Prostate gland (tissue), 2 donors: ENCODE measurements around the gene PTK7. TPM values are rescaled to one million over a fixed set of nuclear protein-coding genes. Genes with fewer than 3 reads are reported as not detected.

Experiments used
- DNase-seq: peaks from one replicate; pipeline ENCODE4 v3.0.0-alpha.2; 2019; ENCODE audit warnings: low spot score
- H3K27ac ChIP-seq, 2 donors: fragments of 200-600 bp; sonication (generic); 2 replicates each; pipeline ENCODE4 v1.5.1; 2017 to 2019
- H3K27me3 ChIP-seq: fragments of 200-600 bp; sonication (generic); replicated peaks from 2 replicates; pipeline ENCODE4 v1.5.1; 2019; ENCODE audit not compliant: insufficient read depth
- H3K36me3 ChIP-seq, 2 donors: fragments of 200-600 bp; sonication (generic); 1 replicate in 1 of 2; 2 replicates in 1 of 2; pipeline versions ENCODE4 v1.5.1 to v1.8.1; 2017 to 2019
- H3K4me1 ChIP-seq: fragments of 200-600 bp; sonication (generic); replicated peaks from 2 replicates; pipeline ENCODE4 v1.5.1; 2019
- H3K4me3 ChIP-seq, 2 donors: fragments of 200-600 bp; sonication (generic); 2 replicates each; pipeline ENCODE4 v1.5.1; 2017 to 2019
- H3K9me3 ChIP-seq: fragments of 200-600 bp; sonication (generic); 2 replicates; pipeline ENCODE4 v1.5.1; 2017
- CTCF ChIP-seq, 4 experiments: fragments of 200-600 bp in 2 of 4; fragments of 450-650 bp in 2 of 4; sonication (generic) in 2 of 4; IDR thresholded peaks; 1 replicate in 3 of 4; 2 replicates in 1 of 4; pipeline ENCODE4 v1.5.1; 2016 to 2019; ENCODE audit warnings: antibody characterized with exemption in 4 of 4, mild to moderate bottlenecking in 2 of 4, moderate library complexity in 2 of 4
- POLR2A ChIP-seq: fragments of 450-650 bp; IDR thresholded peaks from one replicate; pipeline ENCODE4 v1.6.1; 2016; ENCODE audit warnings: antibody characterized with exemption, mild to moderate bottlenecking
- POLR2AphosphoS5 ChIP-seq: sonication (generic); formaldehyde crosslinking; IDR thresholded peaks from one replicate; pipeline ENCODE4 v1.6.1; 2017; ENCODE audit warnings: antibody characterized with exemption
- WGBS: methylation state at CpG from one replicate; pipeline ENCODE4 v1.1.5; 2018; 5-methylcytosine and 5-hydroxymethylcytosine counted together
- intact Hi-C: fragments of 100-400 bp; cut with DNase I; formaldehyde crosslinking; loops from one replicate; pipeline ENCODE4 v1.14.2; 2022
- total RNA-seq, 2 donors: library from RNA; depleted of rRNA; stranded (reverse); fragments of >200 nt; gene quantifications; one replicate each; pipeline ENCODE4 v1.1.0, GENCODE V29; 2016

The PTK7 gene
- total RNA-seq, 2 donors from 2014 or later: 83.3 to 85.2 TPM

- 81% methylated on average over 5 of the region's 5 CpGs for WGBS
- peaks cover 9% of the 10 kb centered on the region for H3K4me1 ChIP-seq
- TF ChIP-seq POLR2AphosphoS5 (no peak), POLR2A (no peak), CTCF (IDR thresholded peaks at IDR 0.05) (no peak)
- no peak overlapping the region for H3K4me3 ChIP-seq
- no peak overlapping the region for H3K27ac ChIP-seq
- peaks cover 0 to 7% of the 10 kb centered on the region in 2 donors for H3K36me3 ChIP-seq
- no peaks in the 10 kb centered on the region for H3K9me3 ChIP-seq
- DNase-seq: no peak
- intact Hi-C loops: no loop called here
- no peaks in the 10 kb centered on the region for H3K27me3 ChIP-seq
Observed at GRCh38 chr6:43185391-43185985, 109.4 kb downstream of the PTK7 start.

GRCh38 chr6:43186019-43186418 lies 109.9 kb downstream of the PTK7 start:
- peaks cover 9% of the 10 kb centered on the region for H3K4me1 ChIP-seq
- H3K27me3 ChIP-seq: no peaks in the 10 kb centered on the region
- TF ChIP-seq POLR2A (no peak), POLR2AphosphoS5 (no peak), CTCF (IDR thresholded peaks at IDR 0.05) (no peak)
- peaks cover 0 to 7% of the 10 kb centered on the region in 2 donors for H3K36me3 ChIP-seq
- 96% methylated on average over 14 of the region's 14 CpGs for WGBS
- intact Hi-C loops: no loop called here
- no peak overlapping the region for H3K27ac ChIP-seq
- no peak for DNase-seq
- no peaks in the 10 kb centered on the region for H3K9me3 ChIP-seq
- H3K4me3 ChIP-seq: no peak overlapping the region

GRCh38 chr6:43186706-43187105 lies 110.6 kb downstream of the PTK7 start:
- no peak for DNase-seq
- Histone ChIP-seq H3K27me3 (no peaks in the 10 kb centered on the region), H3K4me3 (no peak overlapping the region), H3K9me3 (no peaks in the 10 kb centered on the region), H3K36me3 (peaks cover 0 to 7% of the 10 kb centered on the region in 2 donors), H3K27ac (no peak overlapping the region), H3K4me1 (peaks cover 9% of the 10 kb centered on the region)
- TF ChIP-seq CTCF (IDR thresholded peaks at IDR 0.05) (no peak), POLR2AphosphoS5 (no peak), POLR2A (no peak)
- intact Hi-C loops: no loop called here
- 85% methylated on average over 4 of the region's 4 CpGs for WGBS

DNA sequence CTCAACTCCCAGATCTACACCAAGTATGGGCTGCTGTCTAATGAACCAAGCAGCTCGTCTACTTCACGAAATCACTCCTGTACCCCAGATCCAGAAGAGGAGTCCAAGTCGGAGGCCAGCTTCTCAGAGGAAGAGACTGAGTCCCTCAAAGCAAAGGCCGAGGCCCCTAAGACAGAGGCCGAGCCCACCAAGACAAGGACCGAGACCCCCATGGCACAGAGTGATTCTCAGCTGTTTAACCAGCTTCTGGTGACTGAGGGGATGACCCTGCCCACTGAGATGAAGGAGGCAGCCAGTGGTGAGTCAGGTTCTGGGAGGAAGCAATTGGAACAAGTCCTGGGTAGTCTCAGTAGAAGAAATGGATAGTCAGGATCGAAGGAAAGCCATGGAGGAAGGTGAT lies 111.7 kb downstream of the PTK7 start:
- TF ChIP-seq POLR2AphosphoS5 (no peak), POLR2A (no peak), CTCF (IDR thresholded peaks at IDR 0.05) (no peak)
- Histone ChIP-seq H3K9me3 (no peaks in the 10 kb centered on the region), H3K27ac (no peak overlapping the region), H3K27me3 (no peaks in the 10 kb centered on the region), H3K4me3 (no peak overlapping the region), H3K4me1 (peaks cover 4% of the 10 kb centered on the region), H3K36me3 (peaks cover 0 to 7% of the 10 kb centered on the region in 2 donors)
- WGBS: 95% methylated on average over 7 of the region's 7 CpGs
- DNase-seq: no peak
- intact Hi-C loops: no loop called here

DNA sequence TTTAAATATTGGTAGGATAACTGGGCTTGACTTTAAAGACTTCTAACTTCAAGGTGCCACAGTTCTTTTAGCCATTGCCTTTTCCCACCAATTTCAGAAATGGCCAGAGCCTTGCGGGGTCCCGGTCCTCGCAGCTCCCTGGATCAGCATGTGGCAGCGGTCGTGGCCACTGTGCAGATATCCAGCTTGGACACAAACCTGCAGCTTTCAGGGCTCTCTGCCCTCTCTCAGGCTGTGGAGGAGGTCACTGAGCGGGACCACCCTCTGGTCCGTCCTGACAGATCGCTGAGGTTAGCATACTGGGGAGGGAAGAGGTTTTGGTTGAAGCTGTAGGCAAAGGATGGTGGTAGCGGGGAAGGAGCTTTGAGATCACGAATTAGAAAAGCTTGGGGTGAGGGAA lies 112.3 kb downstream of the PTK7 start:
- 90% methylated on average over 10 of the region's 10 CpGs for WGBS
- H3K27ac ChIP-seq: no peak overlapping the region
- H3K4me1 ChIP-seq: no peaks in the 10 kb centered on the region
- TF ChIP-seq CTCF (IDR thresholded peaks at IDR 0.05): no peak
- no peak for TF ChIP-seq POLR2AphosphoS5
- no peak for TF ChIP-seq POLR2A
- H3K27me3 ChIP-seq: no peaks in the 10 kb centered on the region
- intact Hi-C loops: no loop called here
- H3K36me3 ChIP-seq: peaks cover 0 to 7% of the 10 kb centered on the region in 2 donors
- H3K4me3 ChIP-seq: no peak overlapping the region
- H3K9me3 ChIP-seq: no peaks in the 10 kb centered on the region
- no peak for DNase-seq
